ENCODE measurements around the gene MTMR3.
A peak's percentile ranks its signal among the peaks of the same experiment; 100 is the strongest.
"Not testable (repeated sequence)": the region's sequence is repeated elsewhere in the genome, so short reads cannot be mapped to it uniquely, and the experiment has no call there.

MTMR3 gene

DNA sequence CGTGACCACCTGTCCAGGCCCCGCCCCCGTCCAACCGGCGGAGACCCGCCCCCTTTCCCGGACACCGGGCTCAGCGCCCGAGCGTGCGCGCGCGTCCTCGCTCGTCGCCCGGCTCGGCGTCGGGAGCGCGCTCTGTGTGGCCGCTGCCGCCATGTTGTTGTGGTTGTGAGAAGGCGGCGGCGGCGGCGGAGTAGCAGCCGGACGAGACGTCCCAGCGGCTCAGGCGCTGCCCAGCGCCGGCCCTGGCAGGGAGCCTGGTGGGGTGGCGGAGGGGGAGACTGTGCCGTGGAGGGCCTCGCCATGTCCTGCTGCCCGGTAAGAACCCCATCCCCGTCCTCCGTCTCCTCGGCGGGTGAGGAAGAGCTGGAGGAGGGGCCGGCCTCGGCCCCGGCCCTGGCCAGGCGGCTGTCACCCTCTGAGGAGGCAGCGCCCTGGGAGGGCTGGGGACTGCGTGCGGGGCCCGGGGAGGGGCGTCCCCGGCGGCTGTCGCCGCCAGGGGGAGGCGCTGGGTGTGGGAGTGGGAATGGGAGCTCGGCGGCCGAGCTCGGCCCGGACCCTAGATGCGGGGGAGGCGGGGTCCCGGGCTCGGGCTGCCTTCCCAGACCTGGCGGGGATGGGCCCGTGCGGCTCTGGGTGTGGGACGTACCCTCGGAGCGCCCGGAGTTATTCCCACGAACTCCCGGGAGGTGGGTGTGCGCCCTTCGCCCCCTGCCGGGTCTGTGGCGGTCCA lies at the start of gene MTMR3:
TSS of gene MTMR3 (plus strand) at position 130 of the 730 bp plus-strand sequence. CDS start 87,886 bp downstream, outside the sequence.
- DNase-seq = peak; percentile 89

DNA sequence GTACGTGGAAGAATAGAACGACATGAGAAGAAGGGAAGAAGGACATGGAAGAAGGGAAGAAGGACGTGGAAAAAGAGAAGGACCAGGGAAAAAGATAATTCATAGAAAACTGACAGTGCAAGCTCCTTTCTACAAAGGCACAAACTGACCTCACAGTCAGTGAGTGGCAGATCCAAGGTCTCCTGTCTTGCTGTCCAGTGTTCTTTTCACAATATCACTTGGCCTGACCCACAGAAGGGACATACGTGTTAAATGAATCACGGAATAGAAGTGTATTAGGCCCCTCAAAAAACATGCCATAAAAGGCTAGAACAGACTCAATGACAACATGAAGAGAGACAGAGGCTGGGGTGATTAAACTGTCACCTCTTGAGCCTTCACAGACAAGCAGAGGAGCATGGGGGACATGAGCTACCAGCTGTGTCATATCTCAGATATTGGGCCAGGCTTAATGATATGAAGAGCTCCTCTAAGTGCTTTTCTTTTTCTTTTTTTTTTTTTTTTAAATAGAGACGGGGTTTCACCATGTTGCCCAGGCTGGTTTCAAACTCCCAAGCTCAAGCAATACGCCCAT lies 49.5 kb upstream of the MTMR3 start:
- no peak for DNase-seq

DNA sequence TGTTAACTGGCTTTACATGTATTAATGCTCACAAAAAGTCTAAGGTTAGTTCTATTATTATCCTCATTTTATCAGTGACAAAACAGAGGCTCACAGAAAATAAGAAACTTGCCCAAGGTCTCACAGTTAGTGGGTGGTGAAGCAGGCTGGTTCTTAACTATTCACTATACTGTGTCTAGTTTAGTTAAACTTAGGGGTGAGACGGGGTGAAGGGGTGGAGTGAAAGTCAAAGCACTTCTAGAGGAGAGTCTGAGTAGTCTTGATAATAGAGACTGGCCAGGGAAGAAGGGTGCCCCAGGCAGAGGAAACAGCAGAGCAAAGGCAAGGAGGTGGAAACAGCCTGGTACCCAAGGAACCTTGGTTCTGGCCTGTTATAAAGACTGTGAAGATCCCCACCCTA lies 48.9 kb upstream of the MTMR3 start:
- no peak for DNase-seq

DNA sequence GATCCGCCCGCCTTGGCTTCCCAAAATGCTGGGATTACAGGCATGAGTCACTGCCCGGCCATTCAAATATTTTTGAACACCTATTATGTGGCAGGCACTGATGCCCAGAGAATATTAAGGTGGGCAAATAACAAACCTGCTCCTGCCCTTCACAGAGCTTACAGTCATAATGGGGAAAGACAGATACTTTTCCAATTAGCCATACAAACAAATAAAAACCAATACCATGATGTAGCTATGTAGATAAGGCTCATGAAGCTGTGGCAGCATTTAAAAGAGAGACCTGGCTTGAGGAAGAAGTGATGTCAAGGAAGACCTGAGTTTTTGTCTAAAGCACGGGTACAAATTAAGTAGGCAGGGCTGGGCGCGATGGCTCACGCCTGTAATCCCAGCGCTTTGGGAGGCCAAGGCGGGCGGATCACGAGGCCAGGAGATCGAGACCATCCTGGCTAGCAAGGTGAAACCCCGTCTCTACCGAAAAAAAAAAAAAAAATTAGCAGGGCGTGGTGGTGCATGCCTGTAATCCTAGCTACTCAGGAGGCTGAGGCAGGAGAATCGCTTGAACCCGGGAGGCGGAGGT lies 46.1 kb upstream of the MTMR3 start:
- DNase-seq = not testable (repeated sequence)

DNA sequence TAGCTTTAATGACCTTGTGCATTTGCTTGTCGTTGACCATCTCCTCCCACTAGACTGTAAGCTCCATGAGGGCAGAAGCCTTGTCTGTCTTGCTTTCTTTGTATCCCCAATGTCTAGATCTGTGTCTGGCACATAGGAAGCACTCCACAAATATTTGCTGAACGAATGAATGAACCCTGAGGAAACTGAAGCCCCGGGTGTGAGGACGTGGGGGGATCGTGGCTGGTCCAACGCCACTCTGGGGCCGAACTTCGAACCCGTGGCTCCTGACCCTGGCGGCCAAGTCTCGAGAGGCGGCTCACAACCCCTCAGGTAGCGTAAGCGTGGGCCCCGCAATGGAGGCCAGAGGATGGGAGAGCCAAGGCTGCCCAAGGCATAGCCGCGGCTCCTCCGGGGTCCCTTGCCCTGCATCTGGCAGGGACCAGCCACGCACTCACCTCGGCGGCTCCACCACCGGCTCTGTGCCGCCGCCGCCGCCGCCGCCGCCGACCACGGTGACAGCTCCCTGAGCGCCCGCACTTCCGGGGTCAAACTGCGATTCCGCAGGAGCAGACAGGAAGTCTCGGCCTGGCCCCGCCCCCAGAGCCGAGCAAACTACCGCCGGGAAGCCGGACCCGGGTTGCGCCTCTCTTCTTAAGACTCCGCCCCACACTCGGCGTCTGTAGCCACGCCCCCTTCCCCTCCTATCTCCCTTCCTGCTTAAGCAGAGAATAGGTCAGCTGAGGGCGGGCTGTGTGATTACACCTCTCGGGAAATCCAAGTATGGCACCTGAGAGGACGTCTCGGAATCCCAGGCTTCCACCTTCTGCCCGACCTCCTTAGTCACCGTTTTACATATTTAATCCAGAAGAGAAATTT lies 45.0 kb upstream of the MTMR3 start, which contains the start of gene ASCC2:
TSS of gene ASCC2 (minus strand) at position 534 of the 858 bp plus-strand sequence. CDS start 5,949 bp downstream, outside the sequence.
- peak; percentile 99 for DNase-seq

DNA sequence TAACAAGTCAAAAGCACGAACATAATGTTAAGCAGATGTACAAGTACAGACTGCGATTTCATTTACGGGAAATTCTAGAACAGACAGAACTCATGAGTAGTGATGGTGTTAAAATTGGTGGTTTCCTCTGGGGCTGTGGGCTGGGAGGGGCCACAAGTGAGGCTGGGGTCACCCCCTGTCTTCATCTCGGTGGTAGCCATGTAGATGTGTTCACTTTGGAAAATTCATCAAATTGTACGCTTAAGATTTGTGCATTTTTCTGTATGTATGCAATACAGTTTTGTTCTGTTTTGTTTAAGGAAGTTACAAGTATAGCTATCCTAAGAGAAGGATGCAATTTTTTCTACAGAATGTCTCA lies 44.4 kb upstream of the MTMR3 start:
- no peak for DNase-seq

DNA sequence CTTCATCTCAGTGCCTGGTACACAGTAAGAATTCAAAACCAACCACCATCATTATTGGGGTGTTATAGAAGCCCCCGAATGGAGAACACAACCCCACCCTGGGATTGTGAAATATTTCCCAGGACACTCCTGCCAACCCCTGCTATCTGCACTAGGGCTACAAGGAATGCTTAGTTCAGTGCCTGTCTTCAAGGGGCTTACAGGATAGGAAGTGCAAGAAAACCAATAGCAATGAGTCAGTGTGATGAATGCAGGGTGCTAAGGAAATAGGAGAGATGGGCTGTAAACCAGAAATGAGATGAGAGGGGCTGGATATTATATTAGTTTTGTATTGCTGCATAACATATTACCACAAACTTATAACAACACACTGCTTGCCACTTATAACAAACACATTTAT lies 43.9 kb upstream of the MTMR3 start:
- no peak for DNase-seq

DNA sequence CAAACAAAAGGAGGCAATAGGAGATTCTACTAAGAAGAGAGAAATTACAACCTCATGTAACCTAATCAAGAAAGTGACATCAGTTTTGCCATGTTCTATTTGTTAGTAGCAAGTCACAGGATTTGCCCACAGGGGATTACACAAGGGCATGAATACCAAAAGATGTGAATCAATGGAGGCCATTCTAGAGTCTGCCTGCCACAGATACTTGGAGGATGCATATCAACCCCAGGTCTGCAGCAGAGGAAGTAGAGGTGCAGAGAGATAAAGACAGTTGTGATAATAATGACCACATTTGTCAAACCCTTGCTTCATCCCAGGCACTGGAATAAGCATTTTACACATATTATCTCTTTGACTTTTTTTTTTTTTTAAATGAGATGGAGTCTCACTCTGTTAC lies 42.5 kb upstream of the MTMR3 start:
- DNase-seq = no peak

DNA sequence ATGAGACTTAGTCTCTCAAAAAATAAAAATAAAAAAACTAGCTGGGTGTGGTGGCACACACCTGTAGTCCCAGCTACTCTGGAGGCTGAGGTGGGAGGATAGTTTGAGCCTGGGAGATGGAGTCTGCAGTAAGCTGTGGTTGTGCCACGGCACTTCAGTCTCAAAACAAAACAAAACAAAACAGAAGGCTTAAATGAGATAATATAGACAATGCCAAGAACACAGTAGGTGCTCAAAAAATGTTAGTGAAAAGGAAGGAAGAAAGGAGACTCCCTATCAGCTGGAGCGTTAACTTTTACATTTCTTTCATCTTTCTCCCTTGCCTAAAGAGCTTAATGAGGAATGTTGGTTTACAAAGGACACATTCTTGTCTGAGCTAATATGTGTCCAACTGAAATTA lies 40.8 kb upstream of the MTMR3 start:
- DNase-seq = no peak

DNA sequence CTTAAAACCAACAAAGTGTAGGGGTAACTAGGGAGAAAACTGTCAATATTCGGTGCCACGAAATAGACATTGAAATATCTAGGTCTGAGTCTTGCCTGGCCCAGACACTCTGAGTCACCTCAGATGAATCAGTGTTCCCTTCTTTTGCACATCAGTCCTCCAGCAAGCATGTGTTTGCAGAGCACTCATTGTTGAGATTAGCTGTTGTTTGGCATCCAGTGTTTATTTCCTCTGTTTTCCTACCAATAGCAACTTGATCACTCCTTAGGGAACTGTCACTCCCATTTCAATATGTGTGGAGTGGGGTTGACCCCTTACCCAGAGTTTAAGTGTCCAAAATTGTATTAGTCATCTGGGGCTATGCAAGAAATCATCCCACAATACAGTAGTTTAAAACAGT lies 40.2 kb upstream of the MTMR3 start:
- no peak for DNase-seq

DNA sequence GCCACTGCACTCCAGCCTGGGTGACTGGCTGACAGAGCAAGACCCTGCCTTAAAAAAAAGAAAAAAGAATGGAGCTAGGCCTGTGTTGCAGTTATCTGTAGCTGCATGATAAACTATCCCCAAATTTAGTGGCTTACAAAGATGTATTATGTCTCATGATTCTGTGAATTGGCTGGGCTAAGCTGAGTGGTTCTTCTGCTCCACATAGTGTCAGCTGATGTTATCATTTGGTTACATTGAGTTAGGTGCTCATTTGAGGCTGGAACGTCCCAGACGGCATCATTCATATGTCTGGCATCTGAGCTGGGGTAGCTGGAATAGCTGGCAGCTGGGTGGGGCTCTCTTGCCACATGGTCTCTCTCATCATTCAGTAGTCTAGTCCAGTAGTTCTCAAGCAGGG lies 36.7 kb upstream of the MTMR3 start:
- no peak for DNase-seq

DNA sequence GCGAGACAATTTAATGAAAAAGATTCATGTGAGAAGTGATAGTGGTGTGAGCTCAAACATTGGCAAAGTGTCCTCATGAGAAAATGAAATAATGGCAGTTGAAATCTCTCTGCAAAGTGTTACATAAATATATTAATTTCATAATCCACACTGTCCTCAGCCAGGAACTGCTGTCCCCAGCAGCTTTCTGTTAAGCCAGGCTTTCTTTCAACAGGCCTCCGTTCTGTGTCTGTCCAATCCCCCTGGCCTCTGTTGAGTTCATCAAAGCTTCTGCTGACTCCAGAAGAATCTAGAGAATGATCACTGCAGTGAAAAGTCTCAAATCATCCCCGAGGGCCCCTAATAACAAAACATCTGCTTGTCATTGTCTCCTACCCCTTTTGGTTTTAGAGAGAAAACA lies 34.9 kb upstream of the MTMR3 start:
- DNase-seq = no peak

DNA sequence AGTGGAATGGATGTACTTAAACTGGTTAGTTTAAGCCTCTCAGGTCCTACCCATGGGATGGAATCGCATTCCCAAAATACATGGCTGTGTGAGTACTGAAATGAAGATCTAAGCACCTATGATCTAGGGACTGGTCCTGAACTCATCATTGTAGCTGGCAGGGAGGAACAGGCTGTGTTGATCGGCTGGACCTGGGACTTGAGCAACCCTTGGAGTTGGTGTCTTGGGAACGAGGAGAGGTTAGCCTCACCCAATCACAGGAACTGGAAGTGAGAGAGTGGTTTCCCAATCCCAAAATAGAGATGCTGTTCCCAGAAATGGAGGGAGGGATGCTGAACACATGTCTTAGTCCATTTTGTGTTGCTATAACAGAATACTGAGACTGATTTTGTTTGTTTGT lies 28.5 kb upstream of the MTMR3 start:
- DNase-seq = no peak

DNA sequence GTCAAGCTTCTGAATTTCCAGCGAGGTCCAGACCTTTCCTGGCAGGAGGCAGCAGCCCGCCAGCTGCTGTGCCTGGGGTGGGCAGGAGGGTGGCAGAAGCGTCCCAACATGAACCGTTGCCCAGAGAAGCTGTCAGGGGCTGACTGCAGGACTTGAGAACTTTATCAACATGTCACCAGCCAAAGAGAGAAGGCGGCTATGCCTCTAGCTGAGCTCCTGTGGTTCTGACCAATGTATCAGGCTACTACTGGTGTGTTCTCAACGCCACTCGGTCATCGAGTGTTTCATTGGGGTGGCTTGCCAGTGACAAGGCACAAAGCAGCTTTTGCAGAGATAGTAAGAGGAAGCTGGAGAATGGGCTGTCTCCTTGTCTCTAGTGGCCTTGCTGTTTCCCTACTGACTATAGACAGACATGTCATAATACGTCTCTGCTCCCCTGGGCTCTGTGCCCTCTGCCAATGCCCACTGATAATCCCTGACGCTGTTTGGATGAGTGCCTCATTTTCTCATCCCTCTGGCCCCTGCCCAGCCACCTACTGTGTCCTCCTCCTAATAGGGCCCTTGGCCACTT lies 27.3 kb upstream of the MTMR3 start:
- DNase-seq = no peak

DNA sequence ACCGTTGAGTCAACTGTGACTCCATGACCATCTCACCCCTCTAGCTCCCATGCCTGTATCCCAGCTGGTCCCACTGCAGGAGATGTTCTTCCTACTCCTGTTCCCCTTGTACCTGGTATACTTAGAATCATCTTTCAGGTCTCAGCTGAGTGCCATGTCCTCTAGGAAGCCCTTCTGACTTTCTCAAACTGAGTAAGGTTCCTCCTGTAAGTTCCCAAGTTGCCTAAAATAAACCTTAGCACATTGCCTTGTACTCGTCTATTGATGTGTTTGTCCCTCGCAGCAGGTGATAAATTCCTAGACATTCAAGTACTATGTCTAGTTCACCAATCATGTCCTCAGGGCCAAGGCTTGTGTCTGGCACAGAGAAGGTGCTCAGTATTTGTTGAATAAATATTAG lies 26.5 kb upstream of the MTMR3 start:
- DNase-seq = no peak

DNA sequence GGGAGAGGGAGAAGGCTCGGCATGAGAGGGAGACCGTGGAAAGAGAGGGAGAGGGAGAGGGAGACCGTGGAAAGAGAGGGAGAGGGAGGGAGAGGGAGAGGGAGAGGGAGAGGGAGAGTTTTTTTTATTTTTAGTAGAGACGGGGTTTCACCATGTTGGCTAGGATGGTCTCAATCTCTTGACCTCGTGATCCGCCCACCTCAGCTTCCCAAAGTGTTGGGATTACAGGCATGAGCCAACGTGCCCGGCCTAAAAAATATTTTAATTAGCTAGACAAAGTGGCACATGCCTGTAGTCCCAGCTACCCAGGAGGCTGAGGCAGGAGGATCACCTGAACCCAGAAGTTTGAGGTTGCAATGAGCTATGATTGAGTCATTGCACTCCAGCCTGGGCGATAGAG lies 23.9 kb upstream of the MTMR3 start:
- not testable (repeated sequence) for DNase-seq

DNA sequence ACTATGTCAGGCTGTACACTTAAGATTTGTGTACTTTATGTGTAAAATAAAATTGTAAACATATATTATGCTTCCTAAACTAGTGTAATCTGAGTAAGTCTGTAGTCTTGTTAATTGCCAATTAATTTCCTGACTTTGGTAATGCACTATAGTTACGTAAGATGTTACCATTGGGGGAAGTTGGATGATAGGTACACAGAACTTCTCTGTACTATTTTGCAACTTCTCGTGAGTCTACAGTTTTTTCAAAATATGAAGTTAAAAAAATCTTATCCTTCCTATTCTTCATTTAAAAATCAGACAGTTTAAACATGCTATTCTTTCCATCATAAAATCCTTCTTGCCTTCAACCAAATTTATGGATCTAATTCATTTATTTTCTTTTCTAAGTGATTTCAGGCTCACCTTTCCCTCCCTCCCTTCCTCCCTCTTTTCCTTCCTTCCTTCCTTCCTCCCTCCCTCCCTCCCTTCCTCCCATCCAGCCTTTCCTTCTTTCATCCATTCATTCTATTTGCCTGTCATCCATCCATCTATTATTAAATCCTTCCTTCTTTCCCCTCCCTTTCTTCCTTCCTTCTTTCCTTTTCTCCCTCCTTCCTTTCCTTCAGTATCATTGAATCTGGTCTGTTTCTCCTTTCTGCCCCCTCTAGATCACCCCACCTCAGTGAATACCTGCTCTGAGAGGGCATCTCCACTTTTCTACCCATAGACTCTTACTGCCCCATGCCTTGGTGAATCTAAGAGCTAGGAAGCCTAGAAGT lies 22.8 kb upstream of the MTMR3 start:
- no peak for DNase-seq

DNA sequence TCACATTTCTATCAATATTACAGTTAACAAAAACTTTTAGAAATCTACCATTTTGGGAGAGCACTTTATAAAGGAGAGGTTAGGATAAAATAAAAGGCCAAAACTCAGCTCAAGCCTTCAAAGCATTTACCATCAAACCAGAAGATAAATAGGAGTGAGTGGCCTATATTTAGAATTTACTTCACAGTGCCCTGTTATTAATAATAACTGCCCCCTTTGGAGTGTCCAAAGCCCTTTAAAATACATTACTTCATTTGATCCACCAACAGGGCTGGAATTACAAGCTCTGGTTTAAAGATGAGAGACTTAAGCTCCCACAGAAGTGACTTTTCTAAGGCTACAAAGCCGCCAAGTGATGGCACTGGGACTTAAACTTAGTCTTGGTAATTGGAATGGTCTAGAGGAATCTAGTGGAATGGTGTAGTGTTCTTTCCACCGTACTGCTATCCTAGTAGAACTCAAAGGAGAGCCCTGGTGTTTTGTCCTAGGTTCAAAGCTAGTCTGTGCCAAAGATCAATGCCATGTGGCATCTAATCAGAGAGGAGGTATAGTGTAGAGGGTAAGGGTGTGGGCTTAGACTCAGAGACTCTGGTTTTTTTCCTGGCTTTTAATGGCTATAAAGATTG lies 21.2 kb upstream of the MTMR3 start:
- DNase-seq = no peak

DNA sequence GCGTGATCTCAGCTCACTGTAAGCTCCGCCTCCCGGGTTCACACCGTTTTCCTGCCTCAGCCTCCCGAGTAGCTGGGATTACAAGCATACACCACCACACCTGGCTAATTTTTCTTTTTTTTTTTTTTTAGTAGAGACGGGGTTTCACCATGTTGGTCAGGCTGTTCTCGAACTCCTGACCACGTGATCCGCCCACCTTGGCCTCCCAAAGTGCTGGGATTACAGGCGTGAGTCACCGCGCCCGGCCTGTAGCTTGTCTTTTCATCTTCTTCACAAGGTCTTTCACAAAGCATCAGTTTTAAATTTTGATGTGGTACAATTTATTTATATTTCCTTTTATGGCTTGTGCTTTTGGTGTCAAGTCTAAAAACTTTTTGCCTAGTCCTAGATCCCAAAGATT lies 17.4 kb upstream of the MTMR3 start:
- DNase-seq = not testable (repeated sequence)

DNA sequence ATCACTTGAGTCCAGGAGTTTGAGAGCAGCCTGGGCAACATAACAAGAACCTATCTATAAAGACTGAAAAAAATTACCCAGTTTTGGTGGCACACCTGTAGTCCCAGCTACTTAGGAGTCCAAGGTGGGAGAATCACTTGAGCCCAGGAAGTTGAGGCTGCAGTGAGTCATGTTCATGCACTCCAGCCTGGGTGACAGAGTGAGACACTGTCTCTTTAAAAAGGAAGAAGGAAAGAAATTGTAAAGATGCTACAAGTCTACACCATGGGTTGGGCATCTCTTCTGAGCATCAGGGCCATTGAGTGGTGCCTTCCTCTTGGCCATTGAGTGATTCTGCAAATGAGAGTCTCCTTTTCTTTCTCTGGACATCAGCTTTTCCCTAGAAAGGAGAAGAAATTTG lies 15.7 kb upstream of the MTMR3 start:
- no peak for DNase-seq

DNA sequence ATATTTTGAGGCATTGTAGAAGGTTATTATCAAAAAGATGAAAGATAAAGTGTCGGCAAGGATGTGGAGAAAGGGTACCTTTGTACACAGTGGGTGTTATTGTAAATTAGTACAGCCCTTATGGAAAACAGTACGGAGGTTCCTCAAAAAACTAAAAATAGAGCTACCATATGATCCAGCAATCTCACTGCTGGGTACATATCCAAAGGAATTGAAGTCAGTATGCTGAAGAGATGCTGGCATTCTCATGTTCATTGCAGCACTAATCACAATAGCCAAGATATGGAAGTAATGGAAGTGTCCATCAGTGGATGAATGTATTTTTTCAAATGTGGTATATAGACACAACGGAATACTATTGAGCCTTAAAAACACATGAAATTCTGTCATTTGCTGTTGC lies 15.1 kb upstream of the MTMR3 start:
- no peak for DNase-seq

DNA sequence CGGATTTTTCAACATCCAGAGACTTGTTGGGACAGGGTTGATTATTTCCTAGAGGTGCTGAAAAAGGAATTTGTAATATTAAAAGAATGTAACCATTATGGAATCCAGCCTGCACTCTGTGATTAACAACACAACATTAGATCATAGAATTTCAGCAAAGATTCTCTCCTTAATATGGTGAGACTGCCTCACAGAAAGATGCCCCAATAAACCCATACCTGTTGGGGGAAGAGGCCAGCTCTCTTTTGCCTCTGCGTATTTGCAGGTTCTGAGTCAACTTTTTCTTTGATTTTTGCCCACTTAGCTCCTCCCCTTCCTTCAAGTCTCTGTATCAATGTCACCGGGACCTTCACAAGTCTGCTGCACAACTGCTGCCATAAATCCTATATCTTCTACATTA lies 12.4 kb upstream of the MTMR3 start:
- no peak for DNase-seq
